NCI-H1092 (cell line): ENCODE measurements around the gene GSE1.

ENCODE experiments used
- DNase-seq: peaks from one replicate; lab custom pipeline; 2025; lab: John Stamatoyannopoulos, UW

GSE1 gene

GRCh38 chr16:85612801-85613603, at the start of gene GSE1:
Gene GSE1, plus strand, starts transcription at chr16:85613322. Its CDS starts 70 bp downstream, at chr16:85613392.
- peak; percentile 91 for DNase-seq

- no peak for DNase-seq
These were observed 49.4 kb upstream of the GSE1 start for GRCh38 chr16:85563515-85564276.

- DNase-seq: no peak
These were observed 48.7 kb upstream of the GSE1 start for GRCh38 chr16:85564277-85565051.

GRCh38 chr16:85565340-85565739, 47.8 kb upstream of the GSE1 start:
- no peak for DNase-seq

- DNase-seq: no peak
These were observed 47.2 kb upstream of the GSE1 start for GRCh38 chr16:85565801-85566526.

- DNase-seq: no peak
These were observed 46.5 kb upstream of the GSE1 start for GRCh38 chr16:85566561-85567100.

- DNase-seq: no peak
These were observed 45.8 kb upstream of the GSE1 start for GRCh38 chr16:85567101-85567866.

GRCh38 chr16:85567935-85568334, 45.2 kb upstream of the GSE1 start:
- DNase-seq: no peak

GRCh38 chr16:85568519-85568918, 44.6 kb upstream of the GSE1 start:
- no peak for DNase-seq

- DNase-seq: no peak
These were observed 44.0 kb upstream of the GSE1 start for GRCh38 chr16:85569039-85569614.

- peak; percentile 89 for DNase-seq
These were observed 43.4 kb upstream of the GSE1 start for GRCh38 chr16:85569615-85570212.

GRCh38 chr16:85570213-85570734, 42.8 kb upstream of the GSE1 start:
- DNase-seq: no peak

- no peak for DNase-seq
These were observed 42.2 kb upstream of the GSE1 start for GRCh38 chr16:85570735-85571562.

- no peak for DNase-seq
These were observed 41.6 kb upstream of the GSE1 start for GRCh38 chr16:85571563-85571812.

- no peak for DNase-seq
These were observed 41.1 kb upstream of the GSE1 start for GRCh38 chr16:85571813-85572619.

GRCh38 chr16:85573045-85573695, 40.0 kb upstream of the GSE1 start:
- DNase-seq: no peak
